ENCODE measurements around the gene ZNF28. TPM values are rescaled to one million over a fixed set of nuclear protein-coding genes. Genes with fewer than 3 reads are reported as not detected.

The ZNF28 gene
- total RNA-seq, 4 donors from 2014 or later: 7.2 to 20.3 (median 13.5) TPM

- DNase-seq (ENCODE audit: low spot score in 2 of 2): no peak
- Histone ChIP-seq H3K4me3 (no peak overlapping the region), H3K27ac (no peak overlapping the region), H3K4me1 (peaks cover 0 to 9% (median 2%) of the 10 kb centered on the region in 4 donors), H3K27me3 (no peaks in the 10 kb centered on the region), H3K9me3 (no peaks in the 10 kb centered on the region), H3K36me3 (no peaks in the 10 kb centered on the region)
- no peak for TF ChIP-seq EP300 (IDR thresholded peaks at IDR 0.05)
- TF ChIP-seq POLR2A (IDR thresholded peaks at IDR 0.05): no peak
- TF ChIP-seq CTCF (IDR thresholded peaks at IDR 0.05): no peak
- 59 to 72% methylated on average over 4 of the region's 4 CpGs for WGBS, 2 donors
These were observed 71.7 kb downstream of the ZNF28 start for GRCh38 chr19:52749780-52750179.

DNA sequence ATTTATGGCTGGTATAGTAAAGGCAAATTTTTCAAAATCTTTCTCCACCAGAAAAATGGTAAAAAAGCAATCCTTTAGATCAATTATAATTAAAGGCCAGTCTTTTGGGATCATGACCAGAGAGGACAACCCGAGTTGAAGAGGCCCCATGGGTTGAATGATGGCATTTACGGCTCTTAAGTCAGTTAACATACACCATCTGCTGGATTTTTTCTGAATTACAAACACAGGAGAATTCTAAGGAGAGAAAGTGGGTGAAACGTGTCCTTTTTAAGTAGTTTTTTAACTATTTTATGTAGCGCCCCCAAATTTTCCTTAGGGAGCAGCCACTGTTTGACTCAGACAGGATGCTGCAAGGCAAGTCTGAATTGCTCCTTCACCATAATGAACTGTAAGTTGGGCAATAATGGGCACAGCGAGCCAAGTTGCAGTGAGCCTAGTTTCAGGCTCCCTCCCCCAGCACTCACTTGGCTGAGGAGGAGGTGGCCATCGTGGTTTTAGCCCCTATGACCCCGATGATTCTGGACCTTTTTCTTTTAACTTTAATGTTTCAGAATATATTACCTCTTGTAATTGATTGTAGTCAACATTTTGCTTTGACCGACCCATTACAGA, 73.0 kb downstream of the ZNF28 start:
- H3K4me1 ChIP-seq: peaks cover 0 to 9% (median 2%) of the 10 kb centered on the region in 4 donors
- DNase-seq (ENCODE audit: low spot score in 2 of 2): no peak
- H3K4me3 ChIP-seq: no peak overlapping the region
- WGBS, 2 donors: 14 to 25% methylated on average over 8 of the region's 8 CpGs
- no peaks in the 10 kb centered on the region for H3K36me3 ChIP-seq
- no peaks in the 10 kb centered on the region for H3K27me3 ChIP-seq
- no peak for TF ChIP-seq EP300 (IDR thresholded peaks at IDR 0.05)
- peak in 4 of 5 experiments; percentile 26 to 61 (median 54) for TF ChIP-seq CTCF (IDR thresholded peaks at IDR 0.05)
- TF ChIP-seq POLR2A (IDR thresholded peaks at IDR 0.05): no peak
- no peak overlapping the region for H3K27ac ChIP-seq
- no peaks in the 10 kb centered on the region for H3K9me3 ChIP-seq

Other genes starting within 250 kb of the ZNF28 start
- gene ZNF83, start 183.3 kb downstream of the ZNF28 start, total RNA-seq: 10 to 100 TPM; 73.4 to 92.6 (median 81.7) TPM
- gene ZNF611, start 86.6 kb downstream of the ZNF28 start, total RNA-seq: 10 to 100 TPM; 11.6 to 15.9 (median 13.3) TPM
- 10 to 100 TPM in 1 of 4 donors, 1 to 10 TPM in 3; 6.3 to 10.3 (median 8.2) TPM for gene ZNF600, start 34.8 kb downstream of the ZNF28 start, total RNA-seq
- gene ZNF468, start 36.0 kb upstream of the ZNF28 start, total RNA-seq: 10 to 100 TPM in 3 of 4 donors, 1 to 10 TPM in 1; 8.2 to 19.2 (median 14.0) TPM
- 10 to 100 TPM in 3 of 4 donors, 1 to 10 TPM in 1; 1.5 to 32.4 (median 20.1) TPM for gene ZNF320, start 76.0 kb upstream of the ZNF28 start, total RNA-seq
- 1 to 10 TPM; 1.9 to 4.6 (median 2.9) TPM for gene ZNF888, start 101.8 kb upstream of the ZNF28 start, total RNA-seq
- gene ZNF816, start 141.2 kb upstream of the ZNF28 start, total RNA-seq: 10 to 100 TPM in 3 of 4 donors, 1 to 10 TPM in 1; 3.7 to 23.0 (median 13.5) TPM
- gene ERVV-1, start 192.3 kb upstream of the ZNF28 start, total RNA-seq: not detected
- gene ERVV-2, start 223.1 kb upstream of the ZNF28 start, total RNA-seq: not detected